K562 (cell line): Measurements from ENCODE around the gene TACR2. TPM values are rescaled to one million over a fixed set of nuclear protein-coding genes. Genes with fewer than 3 reads are reported as not detected.

ENCODE experiments used
- ATAC-seq: fragments of 200-7000 bp; cut with Tn5 transposase; 3 replicates; pipeline ENCODE4 v1.9.1; 2020; ENCODE audit warnings: moderate library complexity
- BruUV-seq: library from RNA; stranded (reverse); fragments of 400-500 nt; replicated peaks from 2 replicates; lab custom pipeline; 2021; lab: Mats Ljungman, UMichigan
- CTCF ChIA-PET: fragments of 300-600 bp; formaldehyde crosslinking; extraction: SDS; loops from one replicate; lab custom pipeline; 2021; ENCODE audit warnings: low intra/inter-chr PET ratio; lab: Yijun Ruan, JAX
- POLR2A ChIA-PET: fragments of 300-600, 350-650 bp; sonication (Branson Sonifier 250); formaldehyde crosslinking; extraction: SDS; loops from one replicate; lab custom pipeline; 2021; ENCODE audit warnings: antibody characterized with exemption, inconsistent platforms; lab: Yijun Ruan, JAX
- DNase-seq, 4 experiments: peaks; one replicate each; pipeline versions ENCODE4 v3.0.0 to v3.0.0-alpha.2; 2011 to 2018; ENCODE audit warnings: low spot score in 3 of 4, mixed read lengths in 3 of 4; ENCODE audit errors: extremely low read depth in 1 of 4
- FAIRE-seq: peaks from 2 replicates; lab custom pipeline; 2011; peaks lifted over from hg19 to GRCh38; lab: Jason Lieb, UNC
- H2AFZ ChIP-seq: 2 replicates; pipeline ENCODE4 v1.6.0; 2011; ENCODE audit warnings: low read depth, low read length, control low read depth, inconsistent platforms
- H3K27ac ChIP-seq: fragments of 200-600 bp; 3 replicates; pipeline ENCODE4 v1.8.0; 2011; ENCODE audit warnings: low read depth, mild to moderate bottlenecking, control low read depth, inconsistent platforms, low read length, moderate library complexity, mixed read lengths; ENCODE audit errors: extremely low read depth
- H3K27me3 ChIP-seq, 2 experiments: fragments of 300-600 bp in 1 of 2; 2 replicates in 1 of 2; 3 replicates in 1 of 2; pipeline versions ENCODE4 v1.6.0 to v1.8.0; 2011; ENCODE audit warnings: inconsistent platforms in 2 of 2, low read length in 2 of 2, mild to moderate bottlenecking in 1 of 2, mixed read lengths in 1 of 2, moderate library complexity in 1 of 2; ENCODE audit not compliant: control insufficient read depth in 2 of 2, insufficient read depth in 2 of 2
- H3K36me3 ChIP-seq: fragments of 300-600 bp; 3 replicates; pipeline ENCODE4 v1.8.0; 2011; ENCODE audit warnings: mild to moderate bottlenecking, low read length, inconsistent platforms; ENCODE audit not compliant: control insufficient read depth, insufficient read depth
- H3K4me1 ChIP-seq, 2 experiments: fragments of 200-600 bp in 1 of 2; replicated peaks in 1 of 2; 2 replicates in 1 of 2; 3 replicates in 1 of 2; pipeline versions ENCODE4 v1.5.1 to v1.8.0; 2011; ENCODE audit warnings: inconsistent platforms in 2 of 2, low read length in 2 of 2, mild to moderate bottlenecking in 1 of 2, mixed read lengths in 1 of 2, moderate library complexity in 1 of 2; ENCODE audit not compliant: control insufficient read depth in 2 of 2, insufficient read depth in 2 of 2
- H3K4me2 ChIP-seq: 2 replicates; pipeline ENCODE4 v1.6.1; 2011; ENCODE audit warnings: low read length, control low read depth, inconsistent platforms, mixed read lengths; ENCODE audit not compliant: insufficient read depth
- H3K4me3 ChIP-seq: fragments of 200-600 bp; sonication (generic), shearing (Covaris generic); 2 replicates; pipeline ENCODE4 v1.5.1; 2016; ENCODE audit warnings: control low read depth, inconsistent platforms
- H3K79me2 ChIP-seq: fragments of 200-600 bp; 3 replicates; pipeline ENCODE4 v1.8.0; 2011; ENCODE audit warnings: low read length, inconsistent platforms; ENCODE audit not compliant: control insufficient read depth, insufficient read depth
- H3K9ac ChIP-seq, 2 experiments: 2 replicates each; pipeline versions ENCODE4 v1.6.0 to v1.6.1; 2011; ENCODE audit warnings: low read depth in 2 of 2, low read length in 2 of 2, control low read depth in 1 of 2, inconsistent platforms in 1 of 2, mild to moderate bottlenecking in 1 of 2, mixed read lengths in 1 of 2; ENCODE audit not compliant: insufficient read depth in 1 of 2
- H3K9me1 ChIP-seq: one replicate; pipeline ENCODE4 v1.6.0; 2011; ENCODE audit warnings: inconsistent platforms, mild to moderate bottlenecking, low read length, moderate library complexity; ENCODE audit not compliant: control insufficient read depth, insufficient read depth
- H3K9me3 ChIP-seq: replicated peaks from 2 replicates; pipeline ENCODE4 v1.5.1; 2011; ENCODE audit warnings: low read depth, low read length, inconsistent platforms; ENCODE audit not compliant: control insufficient read depth, insufficient read depth
- H4K20me1 ChIP-seq: replicated peaks from 2 replicates; pipeline ENCODE4 v1.6.1; 2011; ENCODE audit warnings: low read length, inconsistent platforms, mixed read lengths; ENCODE audit not compliant: control insufficient read depth, insufficient read depth
- POLR2G ChIP-seq: fragments of 200-400 bp; formaldehyde crosslinking; IDR thresholded peaks from 2 replicates; pipeline ENCODE4 v1.6.1; 2017; ENCODE audit warnings: low read depth, mild to moderate bottlenecking, antibody characterized with exemption, low read length, moderate library complexity
- RBM22 ChIP-seq: fragments of 200-400 bp; formaldehyde crosslinking; IDR thresholded peaks from 2 replicates; pipeline ENCODE4 v1.6.1; 2018; ENCODE audit warnings: low read length, low read depth; ENCODE audit not compliant: poor library complexity, severe bottlenecking
- SMAD3 ChIP-seq: fragments of 450-650 bp; formaldehyde crosslinking; conservative IDR thresholded peaks from 2 replicates; pipeline ENCODE4 v1.4.0; 2020; ENCODE audit warnings: mild to moderate bottlenecking
- ZNF263 ChIP-seq: sonication (generic); formaldehyde crosslinking; IDR thresholded peaks from 2 replicates; pipeline ENCODE4 v1.8.0; 2022; ENCODE audit warnings: mild to moderate bottlenecking, missing genetic modification reagents, borderline replicate concordance
- WGBS: fragments of 100-300 bp; shearing (Covaris generic); methylation state at CpG from one replicate; pipeline ENCODE4 v1.1.6; 2016; ENCODE audit warnings: low coverage, mixed read lengths; ENCODE audit not compliant: insufficient coverage; ENCODE audit errors: missing lambda C conversion rate; 5-methylcytosine and 5-hydroxymethylcytosine counted together
- in situ Hi-C: fragments of 300-500 bp; cut with MboI; formaldehyde crosslinking; loops from 4 replicates; pipeline ENCODE4 v1.15.0; 2018; ENCODE audit warnings: inconsistent platforms, mixed read lengths
- intact Hi-C: fragments of 100-400 bp; cut with micrococcal nuclease; formaldehyde crosslinking; loops from 2 replicates; pipeline ENCODE4 v1.14.2; 2022
- polyA plus RNA-seq, 8 experiments: library from polyadenylated mRNA; depleted of rRNA in 4 of 8; stranded (reverse) in 5 of 8; unstranded in 3 of 8; fragments of >200 nt; fragmentation: Nextera tagmentation in 2 of 8; fragmentation: Illumina TruSeq in 1 of 8; extraction: Ambion mirVana in 2 of 8; extraction: Trizol in 1 of 8; gene quantifications; 2 replicates each; pipeline versions ENCODE4 v1.2.1 to v1.2.3, GENCODE V29; 2011 to 2014; ENCODE audit warnings: inconsistent platforms in 1 of 8, missing spikeins in 1 of 8
- total RNA-seq, 7 experiments: library from RNA; depleted of rRNA in 6 of 7; stranded (reverse); fragments of >200 nt in 6 of 7; fragmentation: Illumina TruSeq in 2 of 7; extraction: Trizol in 2 of 7; gene quantifications; 2 replicates each; pipeline versions ENCODE4 v1.2.1 to v1.2.3, GENCODE V29; 2011 to 2021; ENCODE audit warnings: low replicate concordance in 1 of 7

TACR2 gene
- total and polyA plus RNA-seq, 9 of the 15 experiments (the other 6 are each of a cell fraction or from before 2014, with no cell fraction given) = not detected

- Histone ChIP-seq H3K27me3 (no peaks in the 10 kb centered on the region), H3K79me2 (no peaks in the 10 kb centered on the region; the same call in 1 of the 3 replicates), H3K4me2 (no peak overlapping the region), H3K27ac (no peak overlapping the region)
- peak; percentile 40; the same call in 1 of the 2 replicates for TF ChIP-seq ZNF263
- TF ChIP-seq SMAD3 (CRISPR knock-in tag) = no peak
- TF ChIP-seq POLR2G = peak; percentile 49; the same call in 1 of the 2 replicates
- TF ChIP-seq RBM22 = peak; percentile 82
- TF ChIP-seq, all 486 proteins: peak for 3
- intact Hi-C loops = no loop called here
- H3K9ac ChIP-seq = 0 out of 4 replicates have a peak overlapping the region, but pooled peaks of 1 of the 2 experiments have one; percentile 68
- ATAC-seq (no peak), FAIRE-seq (no peak), DNase-seq (no peak)
- H2AFZ ChIP-seq = no peak overlapping the region
- H4K20me1 ChIP-seq = 0 out of 2 replicates have a peak, but pooled peaks cover 7% of the 10 kb centered on the region
- ChIA-PET POLR2A (interaction anchor here (0.6 to 1.7 kb wide), 5 partner anchors 22 to 143 kb away, joined by 3 to 8 read pairs (median 3); no protein-coding TSS in a partner anchor), CTCF (no interaction called here)
- WGBS = 91% methylated on average over 25 of the region's 26 CpGs
- no peak overlapping the region for H3K4me3 ChIP-seq
- H3K4me1 ChIP-seq = peaks cover 0 to 6% of the 10 kb centered on the region in 2 experiments; a peak in 1 of 5 replicates
- no peaks in the 10 kb centered on the region for H3K9me3 ChIP-seq
- in situ Hi-C loops = no loop called here
- H3K9me1 ChIP-seq = no peaks in the 10 kb centered on the region
- no TSS peak for BruUV-seq
- H3K36me3 ChIP-seq = peaks cover 99% of the 10 kb centered on the region
Measured at GRCh38 chr10:69382382-69383117, 34.2 kb downstream of the TACR2 start.
